Muscle of back (tissue), 11 donors: ENCODE measurements around the gene USP6NL. TPM values are rescaled to one million over a fixed set of nuclear protein-coding genes. Genes with fewer than 3 reads are reported as not detected.
A peak's percentile ranks its signal among the peaks of the same experiment; 100 is the strongest.

Experiments
- DNase-seq, 3 donors: peaks; one replicate each; pipeline versions ENCODE4 v3.0.0 to v3.0.0-alpha.2; 2013
- polyA plus RNA-seq, 10 donors: library from polyadenylated mRNA; unstranded; fragments of 120-200 nt; gene quantifications; one replicate each; pipeline ENCODE4 v1.2.1, GENCODE V29; 2013; ENCODE audit not compliant: insufficient read length in 10 of 10

The USP6NL gene
- polyA plus RNA-seq, 10 donors = 8.3 to 13.6 (median 9.8) TPM

DNA sequence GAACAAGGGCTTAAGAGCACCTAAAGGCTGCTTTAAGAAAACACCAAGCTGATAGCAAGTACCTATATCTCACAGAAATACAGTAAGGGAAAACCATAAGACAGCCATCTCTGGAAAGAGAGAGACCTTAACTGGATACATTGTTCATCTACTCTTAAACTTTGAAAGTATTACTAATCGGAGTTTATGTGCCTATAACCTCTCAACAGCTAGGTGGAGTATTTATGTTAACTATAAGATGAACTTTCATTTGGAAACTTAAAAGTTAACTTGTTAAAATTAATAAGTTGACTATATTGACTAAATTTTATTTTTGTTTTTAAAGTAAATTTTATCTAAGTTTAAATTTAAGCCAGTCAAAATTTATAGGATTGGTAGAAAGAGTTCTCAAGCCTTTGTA, 90.6 kb downstream of the USP6NL start:
- no peak for DNase-seq

GRCh38 chr10:11517150-11517549, 94.3 kb downstream of the USP6NL start:
- DNase-seq = no peak

GRCh38 chr10:11516431-11516746, 95.1 kb downstream of the USP6NL start:
- DNase-seq = no peak

DNA sequence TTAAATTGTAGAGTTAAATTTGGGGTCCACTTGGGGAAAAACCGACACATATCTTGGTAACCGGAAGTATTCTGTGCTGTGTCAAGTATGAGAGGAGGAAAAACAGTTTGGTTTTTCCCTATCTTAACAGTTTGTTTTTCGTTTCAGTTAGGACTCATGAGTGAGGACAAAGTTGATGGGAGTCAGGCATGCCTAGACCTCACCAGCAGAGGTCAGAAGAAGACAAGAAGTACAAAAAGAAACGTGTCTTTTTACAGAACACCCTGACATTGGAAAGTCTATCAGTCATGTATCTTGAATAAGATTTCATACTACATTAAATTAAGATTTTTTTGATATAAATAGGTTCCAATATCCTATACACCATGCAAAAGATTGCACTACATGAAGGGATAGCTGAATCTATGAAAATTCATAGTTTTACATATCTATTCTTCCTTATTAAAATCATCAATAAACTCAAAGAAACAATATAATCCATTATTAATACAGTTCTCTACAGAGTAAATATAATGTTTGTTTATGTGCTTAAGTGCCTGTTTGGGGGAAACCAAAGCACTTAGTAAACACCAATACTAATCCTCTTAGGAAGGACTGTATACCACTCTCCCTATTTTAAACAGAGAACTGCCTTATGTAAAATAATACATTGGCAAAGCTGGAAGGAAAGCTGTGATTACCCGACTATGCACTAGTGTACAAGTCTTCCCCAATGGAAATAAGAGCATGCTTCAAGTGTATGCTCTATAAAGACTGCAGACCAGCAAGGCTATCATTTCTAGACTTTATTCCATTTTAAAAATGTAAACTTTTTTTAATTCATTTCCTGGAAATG, 95.6 kb downstream of the USP6NL start:
- peak; percentile 54 to 76 (median 68) for DNase-seq

DNA sequence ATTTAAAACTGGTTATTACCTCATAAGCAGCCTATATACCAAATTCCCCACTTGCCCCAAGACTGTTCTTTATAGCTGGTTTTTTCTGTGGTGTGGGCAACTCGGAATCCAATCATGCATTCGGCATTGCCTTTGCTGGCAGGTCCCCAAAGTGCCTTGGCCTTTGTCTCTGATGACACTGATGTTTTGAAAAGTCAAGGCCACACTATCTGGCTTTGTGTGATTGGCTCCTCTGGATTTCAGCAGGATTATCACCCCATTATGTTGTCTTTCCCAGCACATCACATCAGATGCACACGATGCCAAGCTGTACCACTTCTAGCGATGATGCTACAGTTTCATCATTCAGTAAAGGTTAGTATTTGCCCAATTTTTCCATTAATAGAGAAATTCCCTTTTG, 97.7 kb downstream of the USP6NL start:
- no peak for DNase-seq

- DNase-seq = no peak
Measured at GRCh38 chr10:11512596-11512995, 98.9 kb downstream of the USP6NL start.

DNA sequence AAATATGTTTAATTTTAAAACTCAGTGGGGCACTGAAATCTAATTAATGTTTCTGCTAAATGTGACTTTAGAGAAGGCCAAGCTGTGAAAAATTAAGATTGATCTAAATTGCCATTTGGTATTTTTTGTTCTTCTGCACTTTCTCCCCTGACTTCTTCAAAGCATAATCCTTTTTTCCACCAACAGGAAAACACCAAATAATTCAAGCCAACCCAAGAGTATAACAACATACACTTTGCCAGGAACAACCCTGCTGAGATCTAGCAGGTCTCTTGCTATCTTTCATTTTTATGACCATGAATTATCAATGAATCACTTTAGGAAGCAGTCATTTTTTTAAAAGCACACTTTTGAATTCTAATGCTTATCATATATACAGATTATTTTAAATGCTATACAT, 100.1 kb downstream of the USP6NL start:
- no peak for DNase-seq

DNA sequence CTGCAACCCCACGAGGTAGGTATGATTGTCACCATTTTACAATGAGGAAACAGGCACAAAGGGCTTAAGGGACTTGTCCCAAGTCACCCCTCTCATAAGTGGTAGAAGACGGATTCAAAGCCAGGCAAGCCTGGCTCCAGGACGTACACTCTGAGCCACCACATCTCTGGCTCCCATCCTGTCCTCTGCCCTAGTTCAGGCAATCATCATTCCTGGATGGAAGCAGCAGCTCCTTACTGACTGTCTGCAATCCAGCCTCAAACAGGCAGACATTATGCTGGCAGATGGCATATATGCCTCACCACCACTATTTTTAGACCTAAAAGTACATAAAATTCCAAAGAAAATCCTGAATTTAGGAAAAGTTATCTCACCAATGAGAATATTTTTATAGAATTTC, 100.7 kb downstream of the USP6NL start:
- DNase-seq = no peak

DNA sequence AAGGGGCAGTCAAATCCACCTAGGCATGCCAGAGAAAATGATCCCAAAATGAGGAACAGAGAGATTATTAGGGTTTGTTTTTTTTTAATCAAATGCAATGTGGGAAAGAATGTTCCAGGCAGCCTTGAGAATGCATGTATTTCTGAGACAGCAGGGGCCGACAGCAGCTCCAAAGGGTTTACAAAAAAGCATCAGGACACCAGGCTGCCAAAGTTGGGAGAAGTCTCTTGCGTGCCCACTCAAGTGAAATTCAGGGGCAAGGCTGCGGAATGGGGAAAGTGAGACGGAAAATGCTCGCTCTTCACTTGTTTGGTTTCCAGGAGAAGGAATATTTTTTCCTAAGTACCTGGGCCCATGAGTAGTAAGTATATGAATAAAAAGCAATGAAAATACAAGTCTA, 101.2 kb downstream of the USP6NL start:
- no peak for DNase-seq

DNA sequence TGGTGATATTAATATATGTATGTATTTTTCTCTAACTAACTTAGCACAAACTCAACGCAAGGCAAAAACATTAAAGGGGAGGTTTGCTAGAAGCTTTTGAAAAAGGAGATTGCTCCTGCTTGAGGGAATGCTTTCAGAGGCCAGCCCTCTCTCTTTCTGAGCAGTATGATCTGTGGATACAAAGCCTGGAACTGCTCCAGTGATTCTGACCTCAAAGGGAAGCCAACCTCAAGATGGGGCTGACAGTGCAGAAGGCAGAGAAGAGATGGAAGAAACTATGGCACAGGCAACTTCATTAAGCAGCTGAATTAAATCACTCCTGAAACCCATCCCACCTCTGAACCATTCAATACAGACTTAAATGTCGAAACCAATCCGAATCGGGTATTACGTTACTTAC, 102.4 kb downstream of the USP6NL start:
- DNase-seq = no peak

GRCh38 chr10:11506247-11506789, 105.1 kb downstream of the USP6NL start:
- no peak for DNase-seq

- no peak for DNase-seq
Measured at GRCh38 chr10:11505639-11506038, 105.8 kb downstream of the USP6NL start.

- no peak for DNase-seq
Measured at GRCh38 chr10:11504566-11505285, 106.7 kb downstream of the USP6NL start.

GRCh38 chr10:11501600-11501999, 109.8 kb downstream of the USP6NL start:
- DNase-seq = no peak

GRCh38 chr10:11499425-11500071, 111.9 kb downstream of the USP6NL start:
- no peak for DNase-seq

- DNase-seq = no peak
Measured at GRCh38 chr10:11498399-11498798, 113.1 kb downstream of the USP6NL start.

GRCh38 chr10:11494923-11495322, 116.5 kb downstream of the USP6NL start:
- peak in 1 of 3 donors; percentile 35 for DNase-seq

DNA sequence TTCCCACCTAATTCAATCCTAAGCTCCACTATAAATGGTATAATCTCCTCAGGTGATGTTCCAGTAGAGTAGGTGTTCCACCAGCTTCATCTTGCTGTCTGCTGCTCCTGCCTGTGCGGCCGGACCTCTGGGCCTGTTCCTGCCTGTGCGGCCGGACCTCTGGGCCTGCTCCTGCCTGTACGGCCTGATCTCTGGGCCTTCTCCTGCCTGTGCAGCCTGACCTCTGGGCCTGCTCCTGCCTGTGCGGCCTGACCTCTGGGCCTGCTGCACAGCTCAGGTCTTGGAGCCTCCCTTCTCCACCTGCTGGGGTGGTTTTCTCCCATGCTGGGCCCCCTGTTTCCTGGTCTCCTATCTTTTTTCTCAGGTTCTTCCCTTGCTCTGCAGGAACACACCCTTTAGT, 117.8 kb downstream of the USP6NL start:
- no peak for DNase-seq

DNA sequence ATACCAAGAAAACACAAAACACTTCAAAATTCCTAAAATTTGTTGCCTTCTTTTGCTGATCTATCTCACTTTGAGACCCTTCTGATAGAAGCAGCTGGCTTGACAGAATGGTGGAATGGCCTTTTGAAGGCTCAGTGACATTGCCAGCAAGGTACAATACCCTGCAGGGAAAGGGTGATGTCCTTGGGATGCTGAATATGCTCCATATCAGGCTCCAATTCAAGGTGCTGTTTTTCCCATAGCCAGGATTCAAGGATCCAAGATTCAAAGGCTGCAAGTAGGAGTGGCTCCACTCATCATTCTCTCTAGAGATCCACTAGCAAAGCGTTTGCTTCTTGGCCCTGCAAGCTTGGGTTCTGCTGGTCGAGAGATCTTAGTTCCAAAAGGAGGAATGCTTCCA, 120.4 kb downstream of the USP6NL start:
- no peak for DNase-seq

DNA sequence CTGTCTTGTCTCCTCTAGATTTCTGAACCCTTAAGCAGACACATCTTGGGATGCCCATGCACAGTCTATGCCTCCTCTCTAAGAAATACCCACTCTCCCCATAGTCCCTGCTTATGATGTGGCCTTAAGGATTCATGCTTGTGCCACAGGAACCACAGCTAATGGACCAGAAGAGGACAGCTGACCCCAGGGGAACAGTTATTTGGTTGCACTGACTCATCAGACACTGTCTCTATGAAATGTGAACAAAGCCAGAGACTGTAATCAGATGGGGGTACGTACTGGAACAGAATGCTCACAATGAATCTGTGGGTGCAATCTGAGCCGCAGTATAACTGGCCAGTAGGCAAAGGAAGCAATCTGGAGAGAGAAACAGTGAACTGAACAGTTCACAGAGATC, 121.9 kb downstream of the USP6NL start:
- DNase-seq = no peak

DNA sequence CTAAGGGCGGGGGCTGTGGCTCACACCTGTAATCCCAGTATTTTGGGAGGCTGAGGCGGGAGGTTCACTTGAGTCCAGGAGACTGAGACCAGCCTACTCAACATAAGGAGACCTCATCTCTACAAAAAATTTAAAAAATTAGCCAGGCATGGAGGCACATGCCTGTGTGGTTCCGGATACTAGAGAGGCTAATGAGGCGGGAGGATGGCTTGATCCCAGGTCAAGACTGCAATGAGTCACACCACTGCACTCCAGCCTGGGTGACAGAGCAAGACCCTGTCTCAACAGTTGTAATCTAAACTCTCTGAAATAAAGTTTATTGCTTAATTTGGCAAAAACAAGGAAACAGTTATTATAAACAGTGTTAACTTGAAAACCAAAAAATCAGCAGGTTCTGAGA, 123.3 kb downstream of the USP6NL start:
- no peak for DNase-seq
